Subcutaneous adipose tissue (tissue), 4 donors: ENCODE results near the gene CLEC17A. TPM values are rescaled to one million over a fixed set of nuclear protein-coding genes. Genes with fewer than 3 reads are reported as not detected.

Source experiments
- CTCF ChIP-seq: fragments of 450-650 bp; IDR thresholded peaks from one replicate; pipeline ENCODE4 v1.5.1; 2016; ENCODE audit warnings: low read depth, mild to moderate bottlenecking, control low read depth, antibody characterized with exemption, moderate library complexity
- total RNA-seq, 4 donors: library from RNA; depleted of rRNA; stranded (reverse); fragments of >200 nt; gene quantifications; one replicate each; pipeline ENCODE4 v1.1.0, GENCODE V29; 2016

The CLEC17A gene
- total RNA-seq, result not detected

GRCh38 chr19:14582894-14583340 is at the start of gene CLEC17A:
TSS of gene CLEC17A (plus strand) at chr19:14583084. CDS start at chr19:14583161, 77 bp downstream.
- TF ChIP-seq CTCF, result no peak

- TF ChIP-seq CTCF, result no peak
Observed at GRCh38 chr19:14533450-14533849, 49.4 kb upstream of the CLEC17A start.

- TF ChIP-seq CTCF, result no peak
Observed at GRCh38 chr19:14536926-14537692, 45.8 kb upstream of the CLEC17A start.

GRCh38 chr19:14540741-14541525 is 42.0 kb upstream of the CLEC17A start:
- no peak for TF ChIP-seq CTCF

- no peak for TF ChIP-seq CTCF
Observed at GRCh38 chr19:14542711-14543328, 40.1 kb upstream of the CLEC17A start.

GRCh38 chr19:14544047-14544446 is 38.8 kb upstream of the CLEC17A start:
- no peak for TF ChIP-seq CTCF
